Measurements from ENCODE around the gene TPP2.

TPP2 gene

DNA sequence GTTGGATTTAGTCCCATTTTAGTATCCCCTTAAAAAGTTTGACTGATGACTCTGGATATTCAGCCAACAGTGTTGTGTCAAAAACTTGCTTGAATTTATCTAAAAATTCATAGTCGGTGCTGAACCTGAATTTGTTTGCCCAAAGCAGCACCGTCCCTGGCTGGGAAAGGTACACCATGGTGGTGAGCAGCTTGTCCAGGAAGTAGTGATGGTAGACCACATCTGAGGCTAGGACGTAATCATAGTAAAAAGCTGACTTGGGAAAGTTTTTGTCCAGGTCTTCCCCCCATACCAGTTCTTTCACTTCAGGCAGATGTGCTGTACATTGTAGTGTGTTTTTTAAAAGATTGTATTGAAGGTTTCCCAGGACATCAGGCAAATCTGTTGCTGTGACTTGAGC is 89.2 kb downstream of the TPP2 start:
- TF ChIP-seq, protein P1, sequence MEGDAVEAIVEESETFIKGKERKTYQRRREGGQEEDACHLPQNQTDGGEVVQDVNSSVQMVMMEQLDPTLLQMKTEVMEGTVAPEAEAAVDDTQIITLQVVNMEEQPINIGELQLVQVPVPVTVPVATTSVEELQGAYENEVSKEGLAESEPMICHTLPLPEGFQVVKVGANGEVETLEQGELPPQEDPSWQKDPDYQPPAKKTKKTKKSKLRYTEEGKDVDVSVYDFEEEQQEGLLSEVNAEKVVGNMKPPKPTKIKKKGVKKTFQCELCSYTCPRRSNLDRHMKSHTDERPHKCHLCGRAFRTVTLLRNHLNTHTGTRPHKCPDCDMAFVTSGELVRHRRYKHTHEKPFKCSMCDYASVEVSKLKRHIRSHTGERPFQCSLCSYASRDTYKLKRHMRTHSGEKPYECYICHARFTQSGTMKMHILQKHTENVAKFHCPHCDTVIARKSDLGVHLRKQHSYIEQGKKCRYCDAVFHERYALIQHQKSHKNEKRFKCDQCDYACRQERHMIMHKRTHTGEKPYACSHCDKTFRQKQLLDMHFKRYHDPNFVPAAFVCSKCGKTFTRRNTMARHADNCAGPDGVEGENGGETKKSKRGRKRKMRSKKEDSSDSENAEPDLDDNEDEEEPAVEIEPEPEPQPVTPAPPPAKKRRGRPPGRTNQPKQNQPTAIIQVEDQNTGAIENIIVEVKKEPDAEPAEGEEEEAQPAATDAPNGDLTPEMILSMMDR (IDR thresholded peaks at IDR 0.05; ENCODE audit: low read length, missing control alignments): no peak
- no peak overlapping the region for H3K4me3 ChIP-seq (replicated peaks; ENCODE audit: low read depth, low read length)
- no peak for DNase-seq (ENCODE audit: low read depth)

DNA sequence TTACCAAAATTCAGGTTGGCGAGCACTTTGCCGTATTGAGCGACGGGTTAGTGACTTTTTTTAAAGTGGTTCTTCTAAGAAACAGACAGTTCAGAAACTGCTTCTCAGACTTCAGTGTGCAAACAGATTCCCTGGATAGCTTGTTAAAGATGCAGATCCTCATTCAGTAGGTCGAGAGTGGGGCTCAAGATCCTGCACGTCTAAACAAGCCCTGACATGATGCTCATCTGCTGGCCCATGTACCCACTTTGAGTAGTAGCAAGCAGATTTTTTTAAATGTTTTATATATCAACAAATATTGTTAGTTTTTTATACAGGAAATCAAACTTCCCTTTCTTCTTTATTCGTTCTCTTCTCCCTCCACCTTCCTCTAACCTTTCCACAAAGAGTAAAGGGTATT is 90.7 kb downstream of the TPP2 start:
- TF ChIP-seq, protein P1 (IDR thresholded peaks at IDR 0.05; ENCODE audit: low read length, missing control alignments): no peak
- no peak for DNase-seq (ENCODE audit: low read depth)
- H3K4me3 ChIP-seq (replicated peaks; ENCODE audit: low read depth, low read length): no peak overlapping the region

GRCh38 chr13:102688306-102688973 is 91.7 kb downstream of the TPP2 start:
- TF ChIP-seq, protein P1 (IDR thresholded peaks at IDR 0.05; ENCODE audit: low read length, missing control alignments): no peak
- no peak overlapping the region for H3K4me3 ChIP-seq (replicated peaks; ENCODE audit: low read depth, low read length)
- DNase-seq (ENCODE audit: low read depth): no peak

- TF ChIP-seq, protein P1 (IDR thresholded peaks at IDR 0.05; ENCODE audit: low read length, missing control alignments): no peak
- no peak overlapping the region for H3K4me3 ChIP-seq (replicated peaks; ENCODE audit: low read depth, low read length)
- DNase-seq (ENCODE audit: low read depth): no peak
These were observed 94.1 kb downstream of the TPP2 start for GRCh38 chr13:102690883-102691282.

DNA sequence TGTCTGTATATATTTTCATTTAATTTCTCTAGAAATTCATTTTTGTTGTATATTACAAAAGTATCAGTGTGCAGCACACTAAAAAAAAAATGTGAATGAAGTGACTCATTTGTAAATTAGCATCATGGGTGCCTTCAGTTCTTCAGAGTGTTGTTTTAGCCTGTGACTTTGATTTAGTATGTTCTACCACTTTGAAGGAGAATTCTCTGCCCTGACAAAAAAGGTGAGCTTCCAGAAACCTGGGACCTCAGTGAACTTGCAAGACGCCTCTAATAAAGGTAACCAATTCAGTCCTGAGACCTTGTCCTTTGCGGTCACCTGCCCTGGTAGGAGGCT is 95.7 kb downstream of the TPP2 start:
- H3K4me3 ChIP-seq (replicated peaks; ENCODE audit: low read depth, low read length): no peak overlapping the region
- no peak for DNase-seq (ENCODE audit: low read depth)
- TF ChIP-seq, protein P1 (IDR thresholded peaks at IDR 0.05; ENCODE audit: low read length, missing control alignments): no peak

- no peak for DNase-seq (ENCODE audit: low read depth)
- TF ChIP-seq, protein P1 (IDR thresholded peaks at IDR 0.05; ENCODE audit: low read length, missing control alignments): no peak
- H3K4me3 ChIP-seq (replicated peaks; ENCODE audit: low read depth, low read length): no peak overlapping the region
These were observed 96.5 kb downstream of the TPP2 start for GRCh38 chr13:102693250-102693649.

- peak; percentile 27 for DNase-seq (ENCODE audit: low read depth)
- TF ChIP-seq, protein P1 (IDR thresholded peaks at IDR 0.05; ENCODE audit: low read length, missing control alignments): no peak
These were observed 97.0 kb downstream of the TPP2 start for GRCh38 chr13:102693776-102694175.

More at GRCh38 chr13:102693776-102694175, 97.0 kb downstream of the TPP2 start:
- no peak overlapping the region for H3K4me3 ChIP-seq (replicated peaks; ENCODE audit: low read depth, low read length)
